Measurements from ENCODE around the gene ITGA1.

The ITGA1 gene

DNA sequence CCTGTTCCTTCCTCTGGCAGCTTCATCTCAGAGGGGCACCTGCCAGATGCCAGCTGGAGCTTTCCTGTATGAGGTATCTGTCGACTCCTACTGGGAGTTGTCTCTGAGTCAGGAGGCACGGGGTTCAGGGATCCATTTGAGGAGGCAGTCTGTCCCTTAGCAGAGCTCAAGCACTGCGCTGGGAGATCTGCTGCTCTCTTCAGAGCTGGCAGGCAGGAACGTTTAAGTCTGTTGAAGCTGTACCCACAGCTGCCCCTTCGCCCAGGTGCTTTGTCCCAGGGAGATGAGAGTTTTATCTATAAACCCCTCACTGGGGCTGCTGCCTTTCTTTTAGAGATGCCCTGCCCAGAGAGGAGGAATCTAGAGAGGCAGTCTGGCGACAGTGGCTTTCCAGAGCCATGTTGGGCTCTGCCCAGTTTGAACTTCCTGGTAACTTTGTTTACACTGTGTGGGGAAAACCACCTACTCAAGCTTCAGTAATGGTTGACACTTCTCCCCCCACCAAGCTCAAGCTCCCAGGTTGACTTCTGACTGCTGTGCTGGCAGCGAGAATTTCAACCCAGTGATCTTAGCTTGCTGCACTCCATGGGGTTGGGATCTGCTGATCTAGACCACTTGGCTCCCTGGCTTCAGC lies 189.7 kb downstream of the ITGA1 start:
- no peak for DNase-seq

DNA sequence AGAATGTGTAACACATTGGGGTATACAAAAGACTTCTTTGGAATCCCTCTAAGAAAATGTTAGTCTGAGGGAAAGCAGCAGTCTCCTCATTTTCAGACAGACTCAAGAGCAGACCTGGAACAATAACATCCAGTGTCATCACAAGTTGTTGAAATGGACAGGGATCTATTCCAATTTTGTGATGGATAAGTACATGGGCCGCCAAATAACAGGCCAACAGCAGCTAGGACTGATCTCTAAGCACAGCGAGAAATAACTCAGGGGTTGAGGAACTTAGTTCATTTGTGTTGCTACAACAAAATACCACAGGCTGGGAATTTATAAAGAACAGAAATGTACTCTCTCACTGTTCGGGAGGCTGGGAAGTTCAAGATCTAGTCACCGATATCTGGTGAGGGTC lies 193.8 kb downstream of the ITGA1 start:
- DNase-seq = no peak

DNA sequence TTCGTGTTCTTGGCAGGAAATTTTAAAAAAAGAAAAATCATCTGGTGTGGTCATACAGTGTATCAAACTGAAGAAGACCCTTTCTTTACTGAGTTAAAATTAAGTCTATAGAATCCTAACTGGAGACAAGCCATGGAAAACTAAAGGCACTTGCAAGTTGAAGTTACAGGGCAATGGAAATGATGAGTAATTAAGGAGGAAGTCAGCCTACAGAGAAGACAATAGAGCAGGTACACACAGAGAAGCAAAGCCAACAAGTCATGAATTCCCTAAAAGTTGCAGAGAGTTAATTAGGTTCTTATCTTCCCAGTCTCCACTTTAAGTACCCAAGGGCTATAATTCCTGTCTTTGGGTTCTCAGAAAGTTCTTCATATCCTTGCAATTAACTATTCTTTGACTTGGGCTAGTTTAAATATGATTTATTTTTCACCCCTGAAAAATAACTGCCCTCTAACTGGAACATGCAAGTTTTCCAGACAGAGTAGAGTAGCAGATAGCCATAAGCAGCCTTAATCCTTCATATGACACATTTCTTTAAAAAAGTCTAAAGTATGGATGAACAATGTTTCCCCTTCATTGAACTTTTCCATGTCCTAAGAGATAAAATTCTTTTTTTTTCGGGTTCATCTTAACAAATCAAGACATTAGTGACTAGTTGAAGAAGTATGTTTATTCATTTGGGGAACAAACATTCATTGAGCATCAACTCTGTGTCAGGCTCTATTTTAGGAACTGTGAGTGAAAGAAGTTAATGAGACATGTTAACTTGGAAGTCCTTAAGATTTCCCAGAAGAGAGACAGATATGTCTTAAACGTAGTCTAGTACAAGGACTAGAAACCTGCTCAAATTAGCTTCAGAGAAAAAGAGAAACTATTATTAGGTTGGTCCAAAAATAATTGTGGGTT lies 196.3 kb downstream of the ITGA1 start:
- DNase-seq = no peak

DNA sequence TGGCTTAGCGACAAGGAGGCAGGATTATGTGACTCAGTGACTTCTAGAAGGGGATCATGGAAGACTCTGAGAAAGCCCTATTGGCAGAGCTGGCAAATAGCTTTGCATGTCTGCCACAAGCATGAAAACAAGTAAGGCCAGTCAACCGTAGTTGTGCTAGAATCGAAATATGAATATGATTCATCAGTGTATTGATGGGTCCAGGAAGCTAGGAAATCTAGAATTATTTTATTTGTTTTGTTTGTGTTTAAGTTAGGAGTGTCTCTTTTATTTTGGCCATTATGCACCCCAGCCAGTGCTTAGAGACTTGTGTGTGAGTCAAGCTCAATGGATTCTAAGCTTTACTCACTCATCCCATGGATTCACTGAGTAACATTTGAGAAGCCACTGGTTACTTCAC lies 197.6 kb downstream of the ITGA1 start:
- DNase-seq = no peak

DNA sequence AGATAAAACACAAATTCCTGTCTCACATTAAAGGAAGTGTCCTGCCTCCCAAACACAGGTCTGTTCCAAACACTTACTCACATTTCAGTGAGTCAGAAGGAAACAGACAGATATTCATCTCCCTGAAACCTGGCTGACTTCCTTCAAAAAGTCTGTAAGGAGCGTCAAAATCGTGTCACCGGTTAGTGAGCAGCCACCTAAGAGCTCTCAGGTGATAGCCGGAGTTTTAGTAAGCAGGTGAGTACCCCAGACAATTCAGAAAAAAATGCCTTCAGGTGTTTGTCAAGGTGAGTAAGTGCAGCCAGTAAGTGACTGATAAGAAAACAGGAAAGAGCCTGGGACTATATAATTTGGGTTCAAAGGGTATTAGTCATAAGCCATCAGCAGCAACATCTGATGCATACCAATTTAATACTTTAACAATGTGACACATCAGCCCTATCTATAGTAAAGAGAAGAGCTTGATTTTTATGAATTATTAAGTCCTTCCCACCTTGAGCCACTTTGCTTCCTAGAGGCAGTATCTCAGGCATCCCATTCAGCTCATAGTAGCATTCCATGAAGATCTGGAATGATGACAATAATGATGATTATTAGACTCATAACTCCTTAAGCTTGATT lies 200.1 kb downstream of the ITGA1 start:
- no peak for DNase-seq

DNA sequence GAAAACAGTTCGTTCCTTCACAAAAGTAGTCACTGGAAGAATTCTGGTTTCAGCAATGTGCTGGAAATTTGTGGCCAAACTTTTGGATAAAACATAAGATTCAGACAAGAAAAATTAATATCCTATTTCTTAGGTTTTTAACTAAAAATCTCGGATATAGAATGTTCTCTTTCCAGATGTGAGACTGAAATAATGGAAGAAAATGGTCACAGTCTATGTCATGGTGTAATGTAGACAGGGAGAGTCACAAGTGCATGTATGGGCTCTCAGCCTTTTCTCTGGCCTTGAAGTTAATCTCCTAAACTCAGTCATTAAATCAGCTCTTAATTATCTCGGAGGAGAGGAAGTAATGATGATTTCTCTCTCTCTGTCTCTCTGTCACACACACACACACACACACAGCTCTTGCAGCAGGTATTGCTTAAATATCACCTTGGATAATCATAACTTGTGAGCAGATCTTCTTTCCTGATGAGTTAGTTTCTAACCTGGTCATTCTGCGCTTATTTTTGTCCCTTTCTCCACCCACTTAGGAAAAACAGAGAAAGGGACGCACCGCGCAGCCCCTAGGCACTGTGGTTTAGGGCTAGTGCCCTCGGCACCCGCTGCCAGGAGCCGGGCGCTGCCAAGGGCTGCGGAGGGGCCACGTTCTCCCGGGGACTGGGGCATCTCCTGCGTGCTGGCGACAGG lies 200.8 kb downstream of the ITGA1 start:
- DNase-seq = no peak

DNA sequence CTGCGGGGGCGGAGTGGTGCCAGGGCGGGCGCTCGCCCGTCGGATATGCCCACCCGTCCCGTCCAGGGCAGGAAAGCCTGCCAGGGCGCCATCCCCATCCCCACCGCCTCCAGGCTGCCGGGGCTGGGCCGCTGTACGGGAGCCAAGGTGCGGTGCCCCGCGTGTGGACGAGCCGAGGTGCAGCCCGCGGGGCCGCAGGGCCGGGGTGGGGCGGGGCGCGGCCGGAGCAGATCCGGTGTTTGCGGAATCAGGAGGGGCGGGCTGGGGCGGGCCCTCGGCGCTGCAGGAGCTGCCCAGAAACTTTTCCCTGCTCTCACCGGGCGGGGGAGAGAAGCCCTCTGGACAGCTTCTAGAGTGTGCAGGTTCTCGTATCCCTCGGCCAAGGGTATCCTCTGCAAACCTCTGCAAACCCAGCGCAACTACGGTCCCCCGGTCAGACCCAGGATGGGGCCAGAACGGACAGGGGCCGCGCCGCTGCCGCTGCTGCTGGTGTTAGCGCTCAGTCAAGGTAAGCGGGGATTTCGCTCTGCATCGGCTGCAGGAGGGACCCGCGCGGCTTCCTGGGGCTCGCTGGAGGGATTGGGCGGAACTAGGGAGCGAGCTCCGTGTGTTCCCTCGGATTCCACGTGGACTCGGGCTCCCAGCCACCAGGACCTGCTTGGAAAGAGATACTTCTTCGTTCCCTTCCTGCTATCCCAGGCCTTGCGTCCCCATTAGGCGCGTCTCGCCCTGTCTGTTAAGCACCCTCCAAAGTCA lies 201.5 kb downstream of the ITGA1 start, which contains the start of gene ITGA2:
Gene ITGA2 (plus strand): TSS at position 328 of the 756 bp plus-strand sequence. CDS start 117 bp downstream, at position 445.
- peak; percentile 67 for DNase-seq

DNA sequence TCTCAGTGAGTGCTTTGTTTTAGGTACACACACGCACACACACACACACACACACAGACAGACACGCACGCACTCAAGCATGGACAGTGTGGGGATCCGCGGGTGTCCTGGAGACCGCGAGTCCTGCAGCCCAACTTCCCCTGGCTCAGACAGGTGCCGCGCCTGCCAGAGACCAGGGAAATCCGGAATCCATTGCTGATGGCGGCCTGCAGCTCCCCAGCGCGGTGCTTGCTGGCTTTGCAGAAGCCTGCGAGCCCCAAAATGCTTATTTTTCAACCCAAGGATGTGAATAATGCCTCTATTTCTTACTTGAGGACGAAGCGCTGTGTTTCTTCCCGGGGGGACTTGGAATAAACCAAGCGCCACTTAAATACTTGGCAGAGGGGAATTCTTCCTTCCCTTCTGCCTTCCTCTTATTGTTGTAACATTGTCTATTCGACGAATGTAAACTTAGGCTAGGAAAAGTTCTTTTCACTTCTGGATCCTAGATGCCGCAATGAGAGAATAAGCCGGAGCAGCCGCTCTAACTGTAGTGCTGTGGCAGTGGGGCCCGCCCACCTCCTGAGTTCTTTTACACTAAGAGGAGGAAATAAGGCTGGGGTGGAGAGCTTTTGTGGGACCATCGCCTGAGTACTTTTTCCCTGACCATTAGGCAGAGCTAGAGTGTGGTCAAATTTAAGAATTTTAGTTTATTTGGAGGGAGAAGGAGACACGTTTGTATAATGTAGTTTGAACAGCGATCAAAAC lies 202.2 kb downstream of the ITGA1 start:
- peak; percentile 49 for DNase-seq

DNA sequence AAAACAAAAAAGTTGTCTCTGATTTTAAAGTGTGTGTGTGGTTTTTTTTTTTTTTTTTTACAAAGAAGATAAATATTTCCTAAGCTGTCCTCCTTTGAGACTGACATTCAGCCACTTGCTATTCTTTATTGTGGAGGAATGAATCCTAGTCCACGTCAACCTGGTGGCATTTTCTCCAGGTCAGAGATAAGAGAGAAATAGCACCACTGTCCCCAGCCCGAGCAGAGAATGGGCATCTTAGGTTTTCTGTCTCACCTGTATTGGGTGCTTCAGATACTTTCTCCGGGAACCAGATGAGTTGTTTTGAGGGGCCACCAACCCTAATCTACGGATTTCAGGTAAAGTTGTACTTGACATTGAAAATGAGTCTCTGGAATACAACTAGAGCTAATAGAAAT lies 202.8 kb downstream of the ITGA1 start:
- DNase-seq = no peak

DNA sequence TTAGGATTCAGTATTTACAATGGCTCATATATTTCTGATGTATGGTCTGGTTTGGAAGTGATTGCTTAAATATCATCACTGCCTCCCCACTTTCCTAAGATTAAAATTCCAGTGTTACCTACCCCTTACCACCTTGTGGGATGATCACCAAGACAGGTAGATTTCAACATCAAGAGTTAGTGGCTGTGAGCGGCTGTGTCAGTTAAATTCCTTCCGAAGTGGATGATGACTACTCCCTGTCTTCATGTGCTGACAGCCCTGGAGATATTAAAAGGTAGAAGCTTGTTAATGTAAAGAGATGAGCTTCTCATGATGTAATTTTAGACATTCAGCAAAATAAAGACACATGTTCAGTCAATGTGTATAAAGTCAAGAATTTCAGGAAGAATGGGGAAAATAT lies 205.7 kb downstream of the ITGA1 start:
- DNase-seq = no peak

DNA sequence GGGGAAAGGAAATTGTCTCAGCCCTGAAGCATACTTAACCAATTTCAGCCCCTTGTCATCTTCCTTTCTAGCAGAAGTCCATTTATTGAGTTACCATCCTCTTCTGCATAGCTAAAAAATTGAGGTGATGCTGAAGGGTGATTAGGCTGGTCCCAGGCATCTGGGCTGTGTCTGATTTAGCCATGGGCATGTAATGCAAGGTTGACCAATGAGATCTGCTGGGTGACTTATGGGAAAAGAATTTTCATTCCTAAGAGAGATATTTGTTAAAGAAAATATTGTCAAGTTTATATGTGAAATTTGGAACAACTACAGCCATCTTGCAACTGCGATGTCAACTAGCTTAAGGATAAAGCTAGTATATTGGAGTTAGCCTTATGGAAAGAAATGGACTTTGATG lies 206.6 kb downstream of the ITGA1 start:
- DNase-seq = no peak

DNA sequence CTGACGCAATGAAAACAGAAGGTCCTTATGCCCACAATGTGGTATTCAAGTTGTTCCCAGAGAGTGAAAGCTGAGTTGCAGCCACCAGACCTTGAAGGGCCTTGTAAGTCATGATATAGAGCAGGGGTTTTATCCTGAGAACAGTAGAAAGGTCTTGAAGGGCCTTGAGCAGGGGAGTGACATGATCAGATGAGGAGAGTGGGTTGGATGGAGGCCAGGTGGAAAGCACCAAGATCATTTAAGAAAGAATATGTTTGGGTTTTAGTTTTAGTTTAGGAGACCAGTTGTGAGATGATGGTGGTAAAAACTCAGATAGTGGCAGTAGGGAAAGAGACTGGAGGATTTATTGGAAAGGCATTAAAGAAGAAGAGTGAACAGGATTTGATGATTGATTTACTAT lies 207.4 kb downstream of the ITGA1 start:
- DNase-seq = no peak

DNA sequence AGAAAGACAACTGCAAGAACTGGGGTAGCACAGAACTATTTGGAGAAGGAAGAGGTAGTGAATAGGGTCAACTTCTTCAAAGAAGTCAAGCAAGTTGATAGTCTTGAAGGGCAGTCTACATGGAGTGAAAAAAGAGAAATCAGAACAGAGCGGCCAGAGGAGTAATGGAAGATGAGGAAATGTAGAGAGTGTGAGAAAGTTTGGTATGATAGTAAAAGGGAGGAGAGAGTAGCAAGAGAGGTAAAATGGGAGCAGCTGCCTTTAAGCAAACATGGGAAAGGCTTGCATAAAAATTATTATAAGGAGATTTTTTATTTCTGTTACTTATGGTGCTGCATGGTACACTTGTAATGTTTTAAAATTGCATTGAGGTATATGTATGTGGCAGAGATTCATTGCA lies 208.2 kb downstream of the ITGA1 start:
- no peak for DNase-seq

DNA sequence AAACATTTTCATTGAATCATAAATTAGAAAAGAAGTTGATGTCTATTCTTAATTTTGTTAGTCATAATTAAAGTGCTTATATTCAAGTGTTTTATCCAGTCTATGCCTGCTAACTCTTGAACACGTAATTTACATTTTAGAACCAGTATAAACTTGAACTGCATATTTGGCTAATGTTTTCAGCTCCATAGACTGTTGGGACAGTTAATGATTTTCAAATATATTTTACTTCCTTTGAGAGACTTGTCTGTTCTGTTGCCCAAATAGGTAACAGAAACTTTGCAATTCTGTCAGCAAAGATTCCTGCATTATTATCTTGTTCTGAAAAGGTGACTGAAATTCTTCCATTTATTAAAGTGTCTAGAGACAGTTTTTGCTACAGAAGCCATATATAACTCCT lies 209.3 kb downstream of the ITGA1 start:
- no peak for DNase-seq

DNA sequence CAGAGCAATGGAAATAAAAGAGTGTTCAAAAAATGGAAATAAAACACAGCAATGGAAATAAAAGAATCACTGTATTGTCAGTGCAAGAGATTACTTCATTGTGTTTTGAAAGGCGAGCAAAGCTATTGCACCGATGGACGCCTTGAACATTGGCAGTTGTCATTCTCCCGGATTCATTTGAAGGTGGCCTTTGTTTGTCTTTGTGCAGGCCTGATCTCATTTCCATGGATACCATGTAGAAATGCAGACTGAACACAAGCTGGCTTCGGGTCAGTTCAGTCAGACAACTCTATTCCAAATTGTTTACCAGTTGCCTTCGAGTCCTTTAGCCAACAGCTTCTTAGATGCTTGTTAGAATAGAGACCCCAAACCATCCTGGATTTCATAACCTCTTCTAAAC lies 209.7 kb downstream of the ITGA1 start:
- peak; percentile 10 for DNase-seq

DNA sequence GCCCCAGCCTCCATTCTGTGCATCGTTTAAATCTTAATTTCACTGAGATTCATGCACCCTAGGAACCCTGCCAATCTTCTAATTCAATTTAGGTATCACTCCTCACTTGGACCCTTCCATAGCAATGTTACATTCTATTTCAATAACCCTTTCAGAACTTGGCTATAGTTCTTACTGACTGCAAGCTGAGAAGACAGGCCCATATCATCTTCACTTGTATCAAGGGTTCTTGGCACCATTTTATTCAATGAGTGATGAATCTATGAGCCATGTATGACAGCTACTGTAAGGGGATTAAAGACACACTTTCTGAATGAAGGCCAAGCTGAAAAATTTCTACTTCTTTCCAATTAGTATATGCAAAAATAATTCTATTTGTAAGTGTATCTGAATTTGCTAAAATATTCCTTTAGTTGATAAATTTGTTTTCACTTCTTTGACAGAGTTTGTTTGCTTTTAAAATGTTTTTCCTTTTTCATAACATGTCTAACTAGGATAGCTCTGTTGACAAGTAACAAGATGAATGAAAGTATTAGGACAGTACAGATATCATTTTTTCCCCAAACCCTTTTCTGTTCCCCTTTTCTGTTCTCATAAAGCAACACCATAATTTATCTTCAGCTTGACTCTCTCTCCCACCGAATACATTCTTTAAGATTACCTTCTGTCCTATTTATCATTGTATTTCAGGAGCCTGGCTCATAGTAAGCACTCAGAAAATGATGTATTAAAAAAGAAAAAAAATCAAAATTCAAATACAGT lies 211.0 kb downstream of the ITGA1 start:
- DNase-seq = no peak

DNA sequence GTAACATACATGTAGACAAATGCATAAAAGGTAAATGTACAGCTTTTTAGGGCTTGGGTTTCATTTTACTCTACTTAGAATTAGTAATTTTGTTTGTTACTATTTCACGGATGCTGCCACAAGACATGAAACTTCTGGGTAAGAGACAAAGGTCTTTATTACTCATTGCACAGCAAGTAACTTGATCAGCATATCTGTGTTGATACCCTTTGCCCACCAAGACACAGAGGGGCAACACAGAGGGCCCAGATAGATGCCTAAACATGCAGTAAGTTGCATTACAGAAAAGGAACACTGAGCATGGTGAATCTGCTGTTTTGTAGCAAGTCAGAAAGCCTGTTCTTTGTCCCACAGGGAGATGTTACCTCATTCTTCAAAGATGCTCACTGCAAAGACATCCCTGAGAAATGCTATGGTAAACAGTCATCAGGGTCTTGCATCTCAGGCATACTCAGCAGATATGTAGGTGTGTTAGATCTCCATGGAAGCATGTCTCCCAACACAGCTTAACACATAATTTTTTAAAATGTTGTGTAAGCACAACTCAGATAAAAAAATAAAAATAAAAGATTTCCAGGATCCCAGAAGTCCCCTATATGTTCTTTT lies 211.7 kb downstream of the ITGA1 start:
- DNase-seq = no peak

DNA sequence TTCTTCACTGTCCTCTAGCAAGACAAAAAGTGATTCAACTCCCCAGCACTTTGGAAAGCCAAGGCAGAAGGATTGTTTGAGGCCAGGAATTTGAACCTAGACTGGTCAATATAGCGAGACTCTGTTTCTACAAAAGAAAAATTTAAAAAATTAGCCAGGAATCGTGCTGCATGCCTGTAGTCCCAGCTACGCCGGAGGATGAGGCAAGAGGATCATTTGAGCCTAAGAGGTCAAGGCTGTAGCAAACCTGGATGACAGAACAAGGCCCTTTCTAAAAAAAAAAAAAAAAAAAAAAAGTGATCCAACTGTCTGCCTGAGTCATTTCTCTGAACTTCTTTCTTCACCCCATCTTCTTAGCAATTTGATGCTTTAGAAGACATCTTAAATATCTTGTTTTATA lies 213.8 kb downstream of the ITGA1 start:
- DNase-seq = no peak

DNA sequence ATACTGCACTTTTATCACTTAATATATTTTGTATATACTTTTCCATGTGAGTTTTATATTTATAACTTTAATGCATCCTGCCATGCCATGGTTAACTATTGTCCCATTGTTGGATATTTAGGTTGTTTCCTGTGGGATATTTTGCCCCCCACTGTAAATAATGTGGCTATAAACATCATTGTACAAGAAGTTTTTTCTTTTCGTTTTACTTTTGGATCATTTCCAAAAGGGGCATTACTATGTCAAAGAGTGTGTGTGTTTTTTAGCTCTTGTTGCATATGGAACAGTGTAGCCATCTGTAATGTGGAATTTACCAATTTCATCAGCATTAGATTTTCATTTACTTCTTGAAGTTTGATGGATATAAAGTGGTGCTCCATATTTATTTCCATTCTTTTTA lies 214.8 kb downstream of the ITGA1 start:
- no peak for DNase-seq

DNA sequence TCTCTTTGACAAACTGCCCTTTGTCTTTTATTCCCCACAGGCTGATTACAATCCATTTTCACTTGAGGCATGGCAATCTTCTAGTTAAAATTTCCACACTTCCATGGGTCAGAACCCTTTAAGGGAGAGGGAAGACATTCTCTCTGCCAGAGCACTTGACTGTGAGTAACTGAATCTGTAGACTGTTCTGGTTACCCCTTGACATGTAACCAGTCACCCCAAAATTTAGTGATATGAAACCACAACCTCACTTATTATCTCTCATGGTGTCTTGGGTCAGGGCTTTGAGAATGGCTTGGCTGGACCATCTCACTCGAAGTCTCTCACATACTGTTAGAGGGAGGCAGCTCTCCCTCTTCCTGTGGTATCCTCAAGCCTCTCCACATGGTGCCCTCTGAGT lies 215.4 kb downstream of the ITGA1 start:
- no peak for DNase-seq
